ENCODE data around the gene DNAJC19.

The DNAJC19 gene

DNA sequence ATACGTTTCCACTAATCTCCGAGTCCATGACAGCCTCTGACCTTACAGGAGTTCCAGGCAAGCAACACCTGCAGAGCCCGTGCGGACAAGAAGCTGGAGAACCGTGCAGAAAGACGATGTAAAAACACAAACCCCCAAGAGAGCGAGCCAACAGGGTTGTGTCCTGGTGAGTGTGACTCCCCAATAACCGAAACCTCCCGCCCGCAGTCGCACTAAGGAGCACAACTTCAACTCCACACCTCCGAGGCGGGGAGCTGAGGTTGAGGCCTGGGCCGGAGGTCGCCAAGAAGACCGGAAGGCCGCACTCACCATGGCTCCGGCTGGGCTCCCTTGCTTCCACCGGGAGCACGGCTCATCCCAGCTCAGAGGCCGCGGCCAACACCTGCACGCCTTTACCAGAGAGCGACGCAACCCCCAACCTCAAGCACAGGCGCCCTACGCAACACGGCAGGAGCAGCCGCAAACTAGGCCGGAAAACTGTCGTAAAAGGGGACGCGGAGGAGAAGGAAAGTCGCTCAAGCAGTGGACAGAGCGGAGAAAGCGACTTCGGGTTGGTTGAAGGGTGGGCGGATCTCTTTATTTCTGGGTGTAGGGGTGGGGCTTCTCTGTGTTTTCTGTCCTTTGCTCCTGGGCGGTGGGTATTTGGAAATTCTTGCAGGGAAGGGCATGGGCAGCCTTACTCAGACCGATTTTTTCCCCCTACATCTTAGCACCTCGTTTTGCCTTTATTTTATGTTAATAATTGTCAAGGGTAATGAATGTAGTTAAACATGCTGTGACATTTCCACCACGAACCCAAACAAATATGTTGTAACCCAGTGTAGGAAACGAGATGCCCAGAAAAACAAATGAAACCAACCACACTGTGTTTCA, at the start of gene DNAJC19:
TSS of gene DNAJC19 (minus strand) at position 446 of the 873 bp plus-strand sequence. CDS start at position 312, 134 bp downstream.
- H3K4me3 ChIP-seq (ENCODE audit: low read depth, low read length) = peak within 1 kb of the TSS; percentile 87
- peak; percentile 98 for DNase-seq (ENCODE audit: low read depth)
- TF ChIP-seq, protein P1, sequence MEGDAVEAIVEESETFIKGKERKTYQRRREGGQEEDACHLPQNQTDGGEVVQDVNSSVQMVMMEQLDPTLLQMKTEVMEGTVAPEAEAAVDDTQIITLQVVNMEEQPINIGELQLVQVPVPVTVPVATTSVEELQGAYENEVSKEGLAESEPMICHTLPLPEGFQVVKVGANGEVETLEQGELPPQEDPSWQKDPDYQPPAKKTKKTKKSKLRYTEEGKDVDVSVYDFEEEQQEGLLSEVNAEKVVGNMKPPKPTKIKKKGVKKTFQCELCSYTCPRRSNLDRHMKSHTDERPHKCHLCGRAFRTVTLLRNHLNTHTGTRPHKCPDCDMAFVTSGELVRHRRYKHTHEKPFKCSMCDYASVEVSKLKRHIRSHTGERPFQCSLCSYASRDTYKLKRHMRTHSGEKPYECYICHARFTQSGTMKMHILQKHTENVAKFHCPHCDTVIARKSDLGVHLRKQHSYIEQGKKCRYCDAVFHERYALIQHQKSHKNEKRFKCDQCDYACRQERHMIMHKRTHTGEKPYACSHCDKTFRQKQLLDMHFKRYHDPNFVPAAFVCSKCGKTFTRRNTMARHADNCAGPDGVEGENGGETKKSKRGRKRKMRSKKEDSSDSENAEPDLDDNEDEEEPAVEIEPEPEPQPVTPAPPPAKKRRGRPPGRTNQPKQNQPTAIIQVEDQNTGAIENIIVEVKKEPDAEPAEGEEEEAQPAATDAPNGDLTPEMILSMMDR (conservative IDR thresholded peaks at IDR 0.05; ENCODE audit: low read depth, low read length) = no peak

GRCh38 chr3:181030948-181031347, 41.4 kb upstream of the DNAJC19 start:
- H3K4me3 ChIP-seq (ENCODE audit: low read depth, low read length) = no peak overlapping the region
- TF ChIP-seq, protein P1 (conservative IDR thresholded peaks at IDR 0.05; ENCODE audit: low read depth, low read length) = no peak
- DNase-seq (ENCODE audit: low read depth) = no peak

- no peak overlapping the region for H3K4me3 ChIP-seq (ENCODE audit: low read depth, low read length)
- DNase-seq (ENCODE audit: low read depth) = no peak
- TF ChIP-seq, protein P1 (conservative IDR thresholded peaks at IDR 0.05; ENCODE audit: low read depth, low read length) = no peak
These were observed 35.7 kb upstream of the DNAJC19 start for GRCh38 chr3:181025204-181025603.

GRCh38 chr3:181017690-181018089, 28.2 kb upstream of the DNAJC19 start:
- TF ChIP-seq, protein P1 (conservative IDR thresholded peaks at IDR 0.05; ENCODE audit: low read depth, low read length) = no peak
- H3K4me3 ChIP-seq (ENCODE audit: low read depth, low read length) = no peak overlapping the region
- peak; percentile 2 for DNase-seq (ENCODE audit: low read depth)

DNA sequence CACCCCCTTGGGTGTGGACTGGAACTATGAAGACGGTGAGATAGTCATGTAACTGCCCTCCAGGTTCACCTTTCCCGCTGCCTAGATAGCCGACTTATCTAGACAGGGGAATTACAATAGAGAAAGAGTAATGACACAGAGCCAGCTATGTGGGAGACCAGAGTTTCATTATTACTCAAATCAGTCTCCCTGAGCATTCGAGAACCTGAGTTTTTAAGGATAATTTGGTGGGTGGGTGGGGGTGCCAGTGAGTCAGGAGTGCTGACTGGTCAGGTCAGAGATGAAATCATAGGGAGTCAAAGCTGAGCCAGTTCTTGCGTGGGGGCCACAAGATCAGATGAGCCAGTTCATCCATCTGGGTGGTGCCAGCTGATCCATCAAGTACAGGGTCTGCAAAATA, 19.7 kb upstream of the DNAJC19 start:
- TF ChIP-seq, protein P1 (conservative IDR thresholded peaks at IDR 0.05; ENCODE audit: low read depth, low read length) = no peak
- no peak for DNase-seq (ENCODE audit: low read depth)
- H3K4me3 ChIP-seq (ENCODE audit: low read depth, low read length) = no peak overlapping the region

DNA sequence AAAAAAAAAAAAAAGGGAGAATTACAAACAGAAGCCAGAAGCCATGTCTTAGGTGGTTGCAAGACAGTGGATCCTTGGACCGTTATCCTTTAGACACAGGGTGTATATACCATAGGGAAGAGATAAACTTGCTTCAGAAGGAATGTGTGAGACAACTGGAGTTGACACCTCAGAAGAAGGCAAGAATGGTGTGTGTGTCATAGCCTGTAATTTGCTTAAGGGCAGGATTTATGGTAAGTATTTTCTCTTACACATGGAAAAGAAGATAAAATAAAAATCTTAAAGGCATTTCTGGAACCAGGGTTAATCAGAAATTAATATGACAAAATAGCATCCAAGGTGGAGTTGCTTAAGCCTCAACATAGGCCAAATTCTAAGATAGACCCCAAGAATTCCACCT, 19.3 kb upstream of the DNAJC19 start:
- TF ChIP-seq, protein P1 (conservative IDR thresholded peaks at IDR 0.05; ENCODE audit: low read depth, low read length) = no peak
- no peak overlapping the region for H3K4me3 ChIP-seq (ENCODE audit: low read depth, low read length)
- DNase-seq (ENCODE audit: low read depth) = no peak

GRCh38 chr3:181007262-181007661, 17.7 kb upstream of the DNAJC19 start:
- TF ChIP-seq, protein P1 (conservative IDR thresholded peaks at IDR 0.05; ENCODE audit: low read depth, low read length) = no peak

More at GRCh38 chr3:181007262-181007661, 17.7 kb upstream of the DNAJC19 start:
- no peak overlapping the region for H3K4me3 ChIP-seq (ENCODE audit: low read depth, low read length)
- no peak for DNase-seq (ENCODE audit: low read depth)
